Loucy (cell line): Measurements from ENCODE around the gene PAK4.

Experiments used
- H2AFZ ChIP-seq: fragments of 200-600 bp; sonication (generic); 2 replicates; pipeline ENCODE4 v1.6.0; 2016; ENCODE audit warnings: antibody characterized with exemption, mild to moderate bottlenecking, low read length, moderate library complexity
- H3F3A ChIP-seq: fragments of 200-600 bp; 2 replicates; pipeline ENCODE4 v1.6.0; 2016; ENCODE audit warnings: antibody characterized with exemption, low read depth, mild to moderate bottlenecking
- H3K27me3 ChIP-seq: fragments of 200-600 bp; sonication (generic); 2 replicates; pipeline ENCODE4 v1.6.1; 2014; ENCODE audit warnings: low read length, mild to moderate bottlenecking; ENCODE audit not compliant: insufficient read depth, poor library complexity, severe bottlenecking
- H3K36me3 ChIP-seq: fragments of 200-600 bp; sonication (generic); 2 replicates; pipeline ENCODE4 v1.6.1; 2016; ENCODE audit warnings: low read length; ENCODE audit not compliant: insufficient read depth
- H3K4me1 ChIP-seq: fragments of 200-600 bp; sonication (generic); 2 replicates; pipeline ENCODE4 v1.5.1; 2014; ENCODE audit warnings: low read length, mild to moderate bottlenecking; ENCODE audit not compliant: insufficient read depth, poor library complexity, severe bottlenecking
- H3K4me2 ChIP-seq: fragments of 200-600 bp; sonication (generic); 2 replicates; pipeline ENCODE4 v1.6.0; 2014; ENCODE audit warnings: antibody characterized with exemption, low read length, low read depth, mild to moderate bottlenecking; ENCODE audit not compliant: poor library complexity, severe bottlenecking
- H3K4me3 ChIP-seq: fragments of 200-600 bp; sonication (generic); 2 replicates; pipeline ENCODE4 v1.5.1; 2014; ENCODE audit warnings: low read length, mild to moderate bottlenecking, mixed read lengths; ENCODE audit not compliant: poor library complexity, severe bottlenecking
- H3K79me2 ChIP-seq: fragments of 200-600 bp; sonication (generic); 2 replicates; pipeline ENCODE4 v1.6.1; 2014; ENCODE audit warnings: low read length; ENCODE audit not compliant: insufficient read depth
- H3K9ac ChIP-seq: fragments of 200-600 bp; sonication (generic); 2 replicates; pipeline ENCODE4 v1.6.0; 2014; ENCODE audit warnings: mild to moderate bottlenecking, low read depth, low read length, moderate library complexity; ENCODE audit not compliant: poor library complexity, severe bottlenecking
- H3K9me2 ChIP-seq: fragments of 200-600 bp; sonication (generic); replicated peaks from 2 replicates; pipeline ENCODE4 v1.6.1; 2016; ENCODE audit warnings: low read depth, low read length, mixed read lengths
- H3K9me3 ChIP-seq: fragments of 200-600 bp; sonication (generic); 2 replicates; pipeline ENCODE4 v1.6.1; 2014; ENCODE audit warnings: mild to moderate bottlenecking, antibody characterized with exemption, low read length, low read depth; ENCODE audit not compliant: insufficient read depth
- H4K20me1 ChIP-seq: fragments of 200-600 bp; sonication (generic); 2 replicates; pipeline ENCODE4 v1.6.0; 2014; ENCODE audit warnings: antibody characterized with exemption, low read length, mild to moderate bottlenecking; ENCODE audit not compliant: insufficient read depth, poor library complexity, severe bottlenecking
- CTCF ChIP-seq: fragments of 200-600 bp; sonication (generic); conservative IDR thresholded peaks from 2 replicates; pipeline ENCODE4 v1.5.1; 2014; ENCODE audit warnings: mild to moderate bottlenecking, antibody characterized with exemption, low read length
- EZH2phosphoT487 ChIP-seq: fragments of 200-600 bp; IDR thresholded peaks from 2 replicates; pipeline ENCODE4 v1.6.1; 2018; ENCODE audit warnings: antibody characterized with exemption, mild to moderate bottlenecking, moderate library complexity, borderline replicate concordance

The PAK4 gene

GRCh38 chr19:39138221-39139211 lies 12.9 kb downstream of the PAK4 start:
- H3K4me2 ChIP-seq: no peak overlapping the region
- H3K9me2 ChIP-seq: no peaks in the 10 kb centered on the region
- no peak overlapping the region for H3K9ac ChIP-seq

GRCh38 chr19:39139305-39139874 lies 13.8 kb downstream of the PAK4 start:
- Histone ChIP-seq H3K36me3 (no peaks in the 10 kb centered on the region), H3K79me2 (peaks cover 77% of the 10 kb centered on the region), H3K4me3 (no peak overlapping the region), H2AFZ (no peak overlapping the region), H4K20me1 (peaks cover 21% of the 10 kb centered on the region), H3K9me3 (no peaks in the 10 kb centered on the region), H3K4me1 (peaks cover 3% of the 10 kb centered on the region), H3F3A (no peaks in the 10 kb centered on the region), H3K9ac (no peak overlapping the region), H3K27me3 (no peaks in the 10 kb centered on the region), H3K9me2 (no peaks in the 10 kb centered on the region), H3K4me2 (no peak overlapping the region)
- TF ChIP-seq EZH2phosphoT487 (no peak), CTCF (no peak)

More at GRCh38 chr19:39138221-39139211, 12.9 kb downstream of the PAK4 start:
- no peaks in the 10 kb centered on the region for H3K36me3 ChIP-seq
- peaks cover 78% of the 10 kb centered on the region for H3K79me2 ChIP-seq
- TF ChIP-seq EZH2phosphoT487: no peak
- TF ChIP-seq CTCF: no peak
- no peaks in the 10 kb centered on the region for H3K27me3 ChIP-seq
- no peak overlapping the region for H3K4me3 ChIP-seq
- H4K20me1 ChIP-seq: peaks cover 18% of the 10 kb centered on the region
- H2AFZ ChIP-seq: no peak overlapping the region
- no peaks in the 10 kb centered on the region for H3K4me1 ChIP-seq
- no peaks in the 10 kb centered on the region for H3F3A ChIP-seq
- no peaks in the 10 kb centered on the region for H3K9me3 ChIP-seq

- H3K9ac ChIP-seq: no peak overlapping the region
- H2AFZ ChIP-seq: no peak overlapping the region
- no peaks in the 10 kb centered on the region for H3K9me2 ChIP-seq
- H4K20me1 ChIP-seq: peaks cover 25% of the 10 kb centered on the region
- no peaks in the 10 kb centered on the region for H3K9me3 ChIP-seq
- TF ChIP-seq EZH2phosphoT487 (no peak), CTCF (no peak)
- H3K27me3 ChIP-seq: no peaks in the 10 kb centered on the region
- H3K4me2 ChIP-seq: no peak overlapping the region
- H3K4me1 ChIP-seq: peaks cover 9% of the 10 kb centered on the region
- H3F3A ChIP-seq: no peaks in the 10 kb centered on the region
- peaks cover 78% of the 10 kb centered on the region for H3K79me2 ChIP-seq
- H3K4me3 ChIP-seq: no peak overlapping the region
- no peaks in the 10 kb centered on the region for H3K36me3 ChIP-seq
Measured at GRCh38 chr19:39139971-39140453, 14.4 kb downstream of the PAK4 start.
